ENCODE results near the gene TM9SF1. TPM values are rescaled to one million over a fixed set of nuclear protein-coding genes. Genes with fewer than 3 reads are reported as not detected.

TM9SF1 gene
- total and polyA plus RNA-seq, 2 of the 13 experiments (the other 11 are each of a cell fraction or from before 2014, with no cell fraction given): 83.2 to 110 TPM

GRCh38 chr14:24141097-24141880, 54.0 kb downstream of the TM9SF1 start, which contains the start of gene EMC9 (continued):
- TF ChIP-seq HMG20A (CRISPR knock-in tag; IDR thresholded peaks at IDR 0.05; ENCODE audit: borderline replicate concordance) (0 out of 2 replicates have a peak, but pooled peaks have one; percentile 7), ZNF512B (CRISPR knock-in tag; IDR thresholded peaks at IDR 0.05; ENCODE audit: borderline replicate concordance) (peak; percentile 99), PHB2 (IDR thresholded peaks at IDR 0.05; ENCODE audit: partially characterized antibody) (no peak), ZNF414 (CRISPR knock-in tag; IDR thresholded peaks at IDR 0.05) (no peak), HNF4A (CRISPR knock-in tag; IDR thresholded peaks at IDR 0.05) (no peak; the same call in 1 of the 2 replicates), ZFAT (CRISPR knock-in tag; conservative IDR thresholded peaks at IDR 0.05) (0 out of 2 replicates have a peak, but pooled peaks have one; percentile 62), STAG1 (CRISPR knock-in tag; IDR thresholded peaks at IDR 0.05) (no peak; the same call in 1 of the 2 replicates), ZNF17 (CRISPR knock-in tag; IDR thresholded peaks at IDR 0.05) (no peak), MAX (IDR thresholded peaks at IDR 0.05) (no peak), RBFOX2 (IDR thresholded peaks at IDR 0.05; ENCODE audit: low read depth, low read length) (peak; percentile 100), ARID2 (CRISPR knock-in tag; IDR thresholded peaks at IDR 0.05; ENCODE audit: borderline replicate concordance) (peak; percentile 99), LCORL (IDR thresholded peaks at IDR 0.05) (no peak), LCORL (CRISPR knock-in tag; IDR thresholded peaks at IDR 0.05) (no peak), HMG20B (CRISPR knock-in tag; conservative IDR thresholded peaks at IDR 0.05) (peak; percentile 81), ZFP36L1 (CRISPR knock-in tag; IDR thresholded peaks at IDR 0.05) (peak; percentile 94; the same call in 1 of the 2 replicates), HIVEP1 (CRISPR knock-in tag; IDR thresholded peaks at IDR 0.05) (peak; percentile 5; the same call in 1 of the 2 replicates), FOXO4 (CRISPR knock-in tag; conservative IDR thresholded peaks at IDR 0.05) (no peak), LRRFIP1 (CRISPR knock-in tag; conservative IDR thresholded peaks at IDR 0.05) (no peak), ZNF343 (CRISPR knock-in tag; IDR thresholded peaks at IDR 0.05) (peak; percentile 87), MIER2 (CRISPR knock-in tag; IDR thresholded peaks at IDR 0.05) (no peak), ZNF773 (CRISPR knock-in tag; IDR thresholded peaks at IDR 0.05; ENCODE audit: borderline replicate concordance) (peak; percentile 95), GABPB1 (CRISPR knock-in tag; IDR thresholded peaks at IDR 0.05) (peak; percentile 90), ZNF570 (CRISPR knock-in tag; IDR thresholded peaks at IDR 0.05; ENCODE audit: borderline replicate concordance) (peak; percentile 90), SPEN (CRISPR knock-in tag; IDR thresholded peaks at IDR 0.05; ENCODE audit: low read depth) (peak; percentile 92)
